DMS79 (cell line): ENCODE data around the gene CZIB.
A peak's percentile ranks its signal among the peaks of the same experiment; 100 is the strongest.
"Not testable (repeated sequence)": the region's sequence is repeated elsewhere in the genome, so short reads cannot be mapped to it uniquely, and the experiment has no call there.

Experiments
- DNase-seq: peaks from one replicate; lab custom pipeline; 2025; lab: John Stamatoyannopoulos, UW

Gene CZIB

GRCh38 chr1:53188099-53188498, 32.3 kb downstream of the CZIB start:
- no peak for DNase-seq

GRCh38 chr1:53187401-53187800, 33.0 kb downstream of the CZIB start:
- no peak for DNase-seq

GRCh38 chr1:53186533-53186932, 33.9 kb downstream of the CZIB start:
- DNase-seq = no peak

GRCh38 chr1:53185955-53186297, 34.5 kb downstream of the CZIB start:
- not testable (repeated sequence) for DNase-seq

- no peak for DNase-seq
Observed at GRCh38 chr1:53183095-53183990, 37.1 kb downstream of the CZIB start.

GRCh38 chr1:53182716-53183094, 37.7 kb downstream of the CZIB start:
- no peak for DNase-seq

GRCh38 chr1:53182111-53182593, 38.3 kb downstream of the CZIB start:
- DNase-seq = peak; percentile 16

- DNase-seq = no peak
Observed at GRCh38 chr1:53180951-53181350, 39.5 kb downstream of the CZIB start.

- DNase-seq = no peak
Observed at GRCh38 chr1:53180226-53180625, 40.2 kb downstream of the CZIB start.

- peak; percentile 85 for DNase-seq
Observed at GRCh38 chr1:53176452-53177208, 43.8 kb downstream of the CZIB start.

- no peak for DNase-seq
Observed at GRCh38 chr1:53174971-53175913, 45.2 kb downstream of the CZIB start.

GRCh38 chr1:53172426-53173128, 47.9 kb downstream of the CZIB start:
- DNase-seq = peak; percentile 39

GRCh38 chr1:53166912-53167311, 53.5 kb downstream of the CZIB start:
- DNase-seq = no peak

GRCh38 chr1:53166366-53166765, 54.1 kb downstream of the CZIB start:
- DNase-seq = no peak

- DNase-seq = no peak
Observed at GRCh38 chr1:53165408-53165961, 54.9 kb downstream of the CZIB start.
